Smooth muscle cell of bladder (primary cell): Measurements from ENCODE around the gene PROK2. TPM values are rescaled to one million over a fixed set of nuclear protein-coding genes. Genes with fewer than 3 reads are reported as not detected.

Experiments used
- total RNA-seq: library from RNA; depleted of rRNA; stranded (reverse); fragments of >200 nt; gene quantifications from 2 replicates; pipeline ENCODE4 v1.2.3, GENCODE V29; 2014

PROK2 gene, protein sequence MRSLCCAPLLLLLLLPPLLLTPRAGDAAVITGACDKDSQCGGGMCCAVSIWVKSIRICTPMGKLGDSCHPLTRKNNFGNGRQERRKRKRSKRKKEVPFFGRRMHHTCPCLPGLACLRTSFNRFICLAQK
- not detected in 2 replicates for total RNA-seq

DNA sequence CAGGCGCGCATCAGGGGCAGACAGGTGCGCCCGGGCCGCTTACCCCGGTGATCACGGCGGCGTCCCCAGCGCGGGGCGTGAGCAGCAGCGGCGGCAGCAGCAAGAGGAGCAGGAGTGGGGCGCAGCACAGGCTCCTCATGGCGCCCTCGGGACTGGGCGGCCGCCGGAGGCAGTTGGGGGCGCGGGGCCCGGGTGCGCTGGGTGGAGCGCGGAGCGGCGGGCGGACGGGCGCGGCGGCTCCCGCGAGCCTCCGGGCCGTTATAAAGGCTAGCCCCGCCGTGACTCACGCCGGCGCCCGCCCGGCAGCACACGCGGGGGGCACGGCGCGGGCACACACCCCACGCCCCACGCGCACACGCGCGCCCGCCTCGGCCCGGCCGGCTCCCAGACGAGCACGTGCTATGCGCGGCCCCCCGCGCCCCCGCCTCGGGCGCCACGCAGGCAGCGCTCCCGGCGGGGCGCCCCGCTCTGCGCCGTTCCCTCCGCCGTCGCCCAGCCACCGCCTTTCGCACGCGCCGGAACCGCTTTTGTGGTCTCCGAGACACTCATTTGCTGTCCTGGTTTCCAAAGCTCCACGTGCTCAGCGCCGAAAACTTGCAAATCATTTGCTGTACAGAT lies at the start of gene PROK2:
PROK2 (minus strand) TSS at position 235 of the 618 bp plus-strand sequence; CDS start at position 139, 96 bp downstream.

GRCh38 chr3:71753701-71754609 lies 31.0 kb downstream of the PROK2 start, which contains the start of gene GPR27:
Gene GPR27 (plus strand): TSS chr3:71753855. CDS start chr3:71754050, 195 bp downstream.

GRCh38 chr3:71725271-71725991 lies 59.5 kb downstream of the PROK2 start, which contains the start of gene EIF4E3:
Gene EIF4E3 (minus strand): TSS chr3:71725402. CDS start chr3:71725367, 35 bp downstream.

Other genes starting within 250 kb of the PROK2 start
- gene FOXP1, start 201.4 kb downstream of the PROK2 start, total RNA-seq: 41.0 and 60.3 TPM in 2 replicates
- gene EIF4E3, start 59.7 kb downstream of the PROK2 start, total RNA-seq: 0.71 and 1.1 TPM in 2 replicates
- gene GPR27, start 31.3 kb downstream of the PROK2 start, total RNA-seq: not detected in 2 replicates